ENCODE measurements around the gene LIMS3.
"Not testable (repeated sequence)": the region's sequence is repeated elsewhere in the genome, so short reads cannot be mapped to it uniquely, and the experiment has no call there.

LIMS3 gene

DNA sequence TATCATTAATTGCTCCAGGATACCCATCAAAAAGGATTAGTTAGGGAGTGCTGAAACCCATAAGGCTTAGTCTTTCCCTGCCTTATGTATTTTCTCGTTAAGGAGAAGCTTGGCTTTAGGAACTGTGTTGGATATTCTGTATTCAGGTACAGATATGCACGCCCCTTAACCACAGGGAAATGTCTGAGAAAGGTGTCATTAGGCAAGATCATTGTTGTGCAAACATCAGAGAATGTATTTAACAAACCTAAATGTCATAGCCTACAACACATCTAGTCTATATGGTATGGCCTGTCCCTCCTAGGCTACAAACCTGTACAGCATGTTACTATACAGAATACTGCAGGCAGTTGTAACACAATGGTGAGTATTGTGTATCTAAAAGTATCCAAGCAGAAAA, 10.1 kb downstream of the LIMS3 start:
- not testable (repeated sequence) for H3K27me3 ChIP-seq

GRCh38 chr2:109910789-109911188, 12.3 kb downstream of the LIMS3 start:
- intact Hi-C loops (cut with DNase I; ENCODE audit: low total_unique reads); H3K27ac ChIP-seq: not testable (repeated sequence)

More for the DNA sequence above, 10.1 kb downstream of the LIMS3 start:
- DNase-seq; H3K36me3 ChIP-seq; H3K4me3 ChIP-seq; H3K9me3 ChIP-seq; intact Hi-C loops (cut with DNase I; ENCODE audit: low total_unique reads); H3K4me1 ChIP-seq; H3K27ac ChIP-seq: not testable (repeated sequence)

GRCh38 chr2:109913911-109914310, 15.4 kb downstream of the LIMS3 start:
- H3K27ac ChIP-seq; H3K9me3 ChIP-seq; intact Hi-C loops (cut with DNase I; ENCODE audit: low total_unique reads); H3K4me3 ChIP-seq; DNase-seq; H3K36me3 ChIP-seq; H3K4me1 ChIP-seq; H3K27me3 ChIP-seq: not testable (repeated sequence)

More at GRCh38 chr2:109910789-109911188, 12.3 kb downstream of the LIMS3 start:
- not testable (repeated sequence) for H3K4me3 ChIP-seq, H3K36me3 ChIP-seq, H3K27me3 ChIP-seq, H3K9me3 ChIP-seq, H3K4me1 ChIP-seq, DNase-seq

DNA sequence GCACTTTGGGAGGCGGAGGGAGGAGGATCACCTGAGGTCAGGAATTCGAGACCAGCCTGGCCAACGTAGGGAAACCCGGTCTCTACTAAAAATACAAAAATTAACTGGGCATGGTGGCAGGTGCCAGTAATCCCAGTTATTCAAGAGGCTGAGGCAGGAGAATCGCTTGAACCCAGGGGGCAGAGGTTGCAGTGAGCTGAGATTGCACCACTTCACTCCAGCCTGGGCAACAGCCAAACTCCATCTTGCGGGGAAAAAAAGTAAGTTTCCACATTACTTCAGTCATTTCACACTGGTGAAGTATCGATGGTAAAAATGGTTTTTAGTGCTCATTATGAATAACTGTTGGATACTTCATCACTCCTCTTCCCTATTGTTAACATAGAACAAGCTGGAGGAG, 16.1 kb downstream of the LIMS3 start:
- H3K9me3 ChIP-seq; H3K4me3 ChIP-seq; H3K27ac ChIP-seq; H3K36me3 ChIP-seq; H3K27me3 ChIP-seq; DNase-seq; H3K4me1 ChIP-seq; intact Hi-C loops (cut with DNase I; ENCODE audit: low total_unique reads): not testable (repeated sequence)

- H3K4me3 ChIP-seq; intact Hi-C loops (cut with DNase I; ENCODE audit: low total_unique reads); H3K36me3 ChIP-seq; H3K27ac ChIP-seq; H3K27me3 ChIP-seq; H3K9me3 ChIP-seq; DNase-seq; H3K4me1 ChIP-seq: not testable (repeated sequence)
Measured at GRCh38 chr2:109915830-109916229, 17.3 kb downstream of the LIMS3 start.

- H3K36me3 ChIP-seq; H3K4me3 ChIP-seq; intact Hi-C loops (cut with DNase I; ENCODE audit: low total_unique reads); DNase-seq; H3K4me1 ChIP-seq; H3K27me3 ChIP-seq; H3K9me3 ChIP-seq; H3K27ac ChIP-seq: not testable (repeated sequence)
Measured at GRCh38 chr2:109920162-109920561, 21.7 kb downstream of the LIMS3 start.

GRCh38 chr2:109921543-109922384, 23.3 kb downstream of the LIMS3 start:
- H3K27me3 ChIP-seq; H3K27ac ChIP-seq; H3K9me3 ChIP-seq; H3K4me3 ChIP-seq; H3K36me3 ChIP-seq; intact Hi-C loops (cut with DNase I; ENCODE audit: low total_unique reads); DNase-seq; H3K4me1 ChIP-seq: not testable (repeated sequence)

DNA sequence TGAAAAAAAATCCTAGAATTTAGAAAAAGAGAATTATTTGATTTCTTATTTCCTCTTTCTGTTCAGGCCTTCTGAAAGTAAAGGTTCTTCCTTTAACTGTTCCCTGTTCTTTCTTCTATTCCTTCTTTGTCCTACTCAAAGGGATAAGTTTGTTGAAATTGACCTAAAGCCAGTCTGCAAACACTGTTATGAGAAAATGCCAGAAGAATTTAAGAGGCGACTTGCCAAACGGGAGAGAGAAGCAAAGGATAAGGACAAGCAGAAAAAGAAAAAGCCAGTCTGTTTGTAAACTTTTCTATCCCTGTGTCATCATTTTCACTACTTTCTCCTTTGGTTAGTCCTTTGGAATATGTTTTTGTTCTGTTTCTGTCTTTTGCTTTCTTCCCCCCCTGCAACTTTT, 26.0 kb downstream of the LIMS3 start:
- H3K4me3 ChIP-seq; H3K27ac ChIP-seq; DNase-seq; H3K9me3 ChIP-seq; H3K4me1 ChIP-seq; H3K36me3 ChIP-seq; H3K27me3 ChIP-seq; intact Hi-C loops (cut with DNase I; ENCODE audit: low total_unique reads): not testable (repeated sequence)

DNA sequence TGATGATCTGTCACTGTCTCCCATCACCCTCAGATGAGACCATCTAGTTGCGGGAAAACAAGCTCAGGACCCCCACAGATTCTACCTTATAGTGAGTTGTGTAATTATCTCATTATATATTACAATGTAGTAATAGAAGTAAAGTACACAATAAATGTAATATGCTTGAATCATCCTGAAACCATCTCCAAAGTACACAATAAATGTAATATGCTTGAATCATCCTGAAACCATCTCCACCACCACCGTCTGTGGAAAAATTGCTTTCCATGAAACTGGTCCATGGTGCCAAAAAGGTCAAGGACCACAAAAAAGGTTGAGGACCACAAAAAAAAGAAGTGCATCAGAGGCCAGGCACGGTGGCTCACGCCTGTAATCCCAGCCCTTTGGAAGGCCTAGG, 29.3 kb downstream of the LIMS3 start:
- H3K27ac ChIP-seq; intact Hi-C loops (cut with DNase I; ENCODE audit: low total_unique reads): not testable (repeated sequence)

DNA sequence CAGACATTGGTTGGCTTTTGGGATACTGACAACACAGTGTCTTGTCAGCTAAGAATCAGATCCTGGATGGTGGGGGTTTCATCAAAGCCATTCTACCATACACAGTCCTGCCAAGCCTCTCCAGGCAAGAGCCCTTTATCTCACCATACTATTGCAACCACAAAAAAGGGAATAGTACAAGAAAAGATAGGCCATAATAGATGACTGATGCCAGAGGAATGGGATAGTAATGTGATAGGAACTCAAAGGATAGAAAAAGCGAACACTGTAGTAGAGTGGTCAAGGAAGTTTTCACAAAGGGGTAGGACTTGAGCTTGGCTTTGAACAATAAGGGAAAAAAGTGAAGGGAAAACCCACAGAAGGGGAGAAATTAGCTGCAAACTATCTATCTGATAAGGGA, 30.7 kb downstream of the LIMS3 start:
- DNase-seq; H3K4me3 ChIP-seq; intact Hi-C loops (cut with DNase I; ENCODE audit: low total_unique reads); H3K27me3 ChIP-seq; H3K36me3 ChIP-seq; H3K4me1 ChIP-seq; H3K27ac ChIP-seq; H3K9me3 ChIP-seq: not testable (repeated sequence)

More for the DNA sequence above, 29.3 kb downstream of the LIMS3 start:
- H3K27me3 ChIP-seq, H3K36me3 ChIP-seq, H3K4me3 ChIP-seq, DNase-seq, H3K9me3 ChIP-seq, H3K4me1 ChIP-seq: not testable (repeated sequence)

DNA sequence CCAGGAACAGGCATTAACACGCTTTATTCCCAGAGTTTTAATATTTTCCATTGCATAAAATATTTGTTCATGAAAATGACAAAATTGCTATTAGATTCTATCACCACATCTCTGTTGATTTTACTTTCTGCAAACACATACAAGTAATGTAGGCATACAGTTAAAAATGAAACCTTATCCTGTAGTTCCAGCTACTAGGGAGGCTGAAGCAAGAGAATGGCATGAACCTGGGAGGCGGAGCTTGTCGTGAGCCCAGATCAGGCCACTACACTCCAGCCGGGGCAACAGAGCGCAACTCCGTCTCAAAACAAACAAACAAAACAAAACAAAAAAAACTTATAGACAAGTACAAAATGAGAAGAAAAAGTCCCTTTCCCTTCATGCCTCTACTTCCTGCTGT, 38.0 kb downstream of the LIMS3 start:
- H3K36me3 ChIP-seq; H3K4me1 ChIP-seq; H3K27ac ChIP-seq; H3K9me3 ChIP-seq; intact Hi-C loops (cut with DNase I; ENCODE audit: low total_unique reads); DNase-seq; H3K4me3 ChIP-seq; H3K27me3 ChIP-seq: not testable (repeated sequence)

DNA sequence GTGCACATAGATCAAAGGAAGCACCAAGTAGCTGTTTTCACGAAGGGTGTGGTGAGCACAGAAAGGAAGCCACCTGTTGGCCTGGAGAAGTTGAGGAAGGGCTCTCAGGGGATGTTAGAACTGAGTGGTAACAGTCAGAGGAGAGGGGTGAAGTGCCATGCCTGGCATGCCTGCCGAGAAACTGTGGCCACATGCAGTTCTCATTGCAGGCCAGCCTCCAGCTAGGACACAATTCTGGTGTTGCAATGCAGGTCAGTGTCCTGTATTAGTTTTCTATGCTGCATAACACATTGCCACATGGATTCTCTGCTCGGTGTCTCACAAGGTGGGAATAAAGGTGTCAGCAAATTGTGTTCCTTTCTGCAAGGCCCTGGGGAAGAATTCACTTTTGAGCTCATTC, 46.9 kb downstream of the LIMS3 start:
- DNase-seq; H3K4me3 ChIP-seq; H3K36me3 ChIP-seq; H3K27me3 ChIP-seq; intact Hi-C loops (cut with DNase I; ENCODE audit: low total_unique reads); H3K27ac ChIP-seq; H3K9me3 ChIP-seq; H3K4me1 ChIP-seq: not testable (repeated sequence)

DNA sequence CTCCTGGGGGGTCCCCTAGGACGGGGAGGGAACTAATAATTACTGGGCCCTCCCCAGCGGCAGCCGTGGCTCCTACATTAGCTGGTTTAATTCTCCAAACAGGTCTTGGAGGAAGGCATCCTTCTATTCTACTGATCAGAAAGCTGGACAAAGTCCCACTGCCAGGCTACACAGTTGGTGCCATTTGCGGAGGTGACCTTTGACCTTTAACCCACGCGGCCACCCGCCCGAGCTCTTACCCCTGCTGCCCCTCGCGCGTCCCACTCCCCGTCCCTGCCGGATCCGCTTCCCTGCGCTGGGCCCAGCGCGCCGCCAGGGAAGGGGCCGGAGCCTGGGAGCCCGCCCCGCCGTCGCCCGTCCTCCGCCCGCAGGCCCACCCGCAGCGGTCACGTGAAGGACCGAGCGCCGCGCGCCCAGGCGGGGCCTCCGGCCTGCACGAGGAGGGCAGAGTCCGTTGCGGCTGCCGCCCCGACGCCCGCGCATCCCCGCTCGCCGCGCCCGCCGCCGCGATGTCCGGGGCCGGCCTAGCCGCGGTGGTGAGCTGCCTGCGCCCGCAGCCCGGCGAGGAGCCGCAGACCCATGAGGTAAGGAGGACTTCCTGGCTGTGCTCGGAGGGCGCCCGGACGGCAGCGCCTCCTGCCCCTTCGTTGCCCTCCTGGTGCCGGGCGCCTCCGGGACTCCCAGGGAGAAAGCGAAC, 48.9 kb downstream of the LIMS3 start:
- H3K4me3 ChIP-seq; H3K9me3 ChIP-seq; H3K27me3 ChIP-seq; H3K4me1 ChIP-seq; H3K27ac ChIP-seq; intact Hi-C loops (cut with DNase I; ENCODE audit: low total_unique reads); DNase-seq; H3K36me3 ChIP-seq: not testable (repeated sequence)

DNA sequence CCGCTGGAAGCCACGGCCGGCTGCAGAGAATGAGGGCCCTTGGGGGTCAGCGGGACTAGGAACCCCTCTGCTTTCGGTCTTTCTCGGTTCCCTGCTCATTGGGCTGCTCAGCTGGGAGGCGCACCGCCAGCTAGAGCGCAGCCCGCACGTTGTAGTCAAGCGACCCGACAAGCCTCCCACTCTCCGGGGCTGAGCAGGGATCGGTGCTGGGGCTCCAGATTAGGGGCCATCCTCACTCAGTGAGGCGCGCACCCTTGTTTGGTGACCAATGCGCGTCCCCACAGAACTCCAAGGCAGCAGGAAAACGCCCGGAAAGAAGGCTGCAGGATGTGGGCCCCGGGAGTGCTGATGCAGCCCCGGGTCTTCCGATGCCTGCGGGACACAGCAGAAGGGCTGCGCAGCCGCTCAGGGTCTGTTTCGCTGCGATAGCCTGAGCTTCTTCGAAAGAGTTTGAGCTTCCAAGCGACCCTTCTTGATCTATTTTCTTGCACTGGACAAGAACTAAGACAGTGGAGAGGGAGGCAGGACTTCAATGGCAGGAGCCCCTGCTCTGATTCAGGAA, 49.6 kb downstream of the LIMS3 start:
- H3K36me3 ChIP-seq; H3K4me3 ChIP-seq; H3K27me3 ChIP-seq; DNase-seq; H3K9me3 ChIP-seq; intact Hi-C loops (cut with DNase I; ENCODE audit: low total_unique reads); H3K4me1 ChIP-seq; H3K27ac ChIP-seq: not testable (repeated sequence)

Data from tibial artery (tissue), 4 donors.